DOHH2 (cell line): ENCODE data around the gene TMEM203.
A peak's percentile ranks its signal among the peaks of the same experiment; 100 is the strongest.

Experiments
- H3F3A ChIP-seq: fragments of 200-600 bp; sonication (generic), shearing (Covaris generic); 2 replicates; pipeline ENCODE4 v1.6.0; 2016; ENCODE audit warnings: antibody characterized with exemption, mild to moderate bottlenecking; ENCODE audit not compliant: control insufficient read depth, insufficient read depth
- H3K27ac ChIP-seq: fragments of 200-600 bp; sonication (generic); 2 replicates; pipeline ENCODE4 v1.5.1; 2014; ENCODE audit warnings: low read depth, mild to moderate bottlenecking, low read length, moderate library complexity
- H3K27me3 ChIP-seq: fragments of 200-600 bp; sonication (generic); 2 replicates; pipeline ENCODE4 v1.6.1; 2014; ENCODE audit warnings: mild to moderate bottlenecking, low read length, mixed read lengths; ENCODE audit not compliant: control insufficient read depth
- H3K36me3 ChIP-seq: fragments of 200-600 bp; sonication (generic); 2 replicates; pipeline ENCODE4 v1.6.1; 2014; ENCODE audit warnings: mild to moderate bottlenecking, low read length, moderate library complexity, mixed read lengths; ENCODE audit not compliant: control insufficient read depth
- H3K4me1 ChIP-seq: fragments of 200-600 bp; sonication (generic); 2 replicates; pipeline ENCODE4 v1.6.1; 2014; ENCODE audit warnings: mild to moderate bottlenecking, low read length, mixed read lengths; ENCODE audit not compliant: control insufficient read depth
- H3K4me2 ChIP-seq: fragments of 200-600 bp; sonication (generic); 2 replicates; pipeline ENCODE4 v1.6.0; 2014; ENCODE audit warnings: mild to moderate bottlenecking, low read length, moderate library complexity
- H3K4me3 ChIP-seq: fragments of 200-600 bp; sonication (generic); 2 replicates; pipeline ENCODE4 v1.5.1; 2014; ENCODE audit warnings: mild to moderate bottlenecking, low read length, mixed read lengths
- H3K79me2 ChIP-seq: fragments of 200-600 bp; sonication (generic); 2 replicates; pipeline ENCODE4 v1.6.1; 2014; ENCODE audit warnings: mild to moderate bottlenecking, low read length, mixed read lengths; ENCODE audit not compliant: control insufficient read depth
- H3K9me2 ChIP-seq: fragments of 200-600 bp; sonication (generic); replicated peaks from 2 replicates; pipeline ENCODE4 v1.6.1; 2014; ENCODE audit warnings: mild to moderate bottlenecking, low read length, mixed read lengths; ENCODE audit not compliant: control insufficient read depth
- H3K9me3 ChIP-seq: fragments of 200-600 bp; sonication (generic); 2 replicates; pipeline ENCODE4 v1.6.1; 2014; ENCODE audit warnings: antibody characterized with exemption, low read length, mixed read lengths; ENCODE audit not compliant: control insufficient read depth, insufficient read depth
- H4K20me1 ChIP-seq: fragments of 200-600 bp; sonication (generic); 2 replicates; pipeline ENCODE4 v1.6.0; 2014; ENCODE audit warnings: low read depth, mild to moderate bottlenecking, antibody characterized with exemption, low read length, moderate library complexity; ENCODE audit not compliant: control insufficient read depth, insufficient read depth
- CTCF ChIP-seq: fragments of 200-600 bp; sonication (generic); IDR thresholded peaks from one replicate; pipeline ENCODE4 v1.5.1; 2014; ENCODE audit warnings: antibody characterized with exemption, mild to moderate bottlenecking, low read depth, low read length; ENCODE audit not compliant: poor library complexity, severe bottlenecking
- EZH2phosphoT487 ChIP-seq: fragments of 200-600 bp; sonication (generic); IDR thresholded peaks from 2 replicates; pipeline ENCODE4 v1.6.1; 2017; ENCODE audit warnings: borderline replicate concordance, mild to moderate bottlenecking, antibody characterized with exemption, low read length, moderate library complexity, mixed read lengths

TMEM203 gene

GRCh38 chr9:137223078-137223970, 17.9 kb upstream of the TMEM203 start:
- Histone ChIP-seq H3K27me3 (no peaks in the 10 kb centered on the region), H3K9me3 (no peaks in the 10 kb centered on the region), H3F3A (peaks cover 6% of the 10 kb centered on the region), H3K9me2 (no peaks in the 10 kb centered on the region), H3K36me3 (no peaks in the 10 kb centered on the region; the same call in 1 of the 2 replicates), H3K79me2 (peaks cover 5% of the 10 kb centered on the region), H3K27ac (peak overlapping the region; percentile 68), H3K4me3 (peak overlapping the region; percentile 99), H3K4me1 (peaks cover 35% of the 10 kb centered on the region), H3K4me2 (peak overlapping the region; percentile 99), H4K20me1 (no peaks in the 10 kb centered on the region)
- TF ChIP-seq CTCF (no peak), EZH2phosphoT487 (no peak)

GRCh38 chr9:137222190-137223077, 17.0 kb upstream of the TMEM203 start, which contains the start of gene RNF208:
Gene RNF208, minus strand, starts transcription at chr9:137222240. Its CDS starts 1,028 bp downstream, at chr9:137221212.
- Histone ChIP-seq H3K27me3 (no peaks in the 10 kb centered on the region), H3K79me2 (peaks cover 5% of the 10 kb centered on the region), H3K4me2 (peak within 1 kb of the TSS; percentile 99), H3K36me3 (peaks cover 3% of the 10 kb centered on the region; the same call in 1 of the 2 replicates), H3K27ac (no peak within 1 kb of the TSS), H4K20me1 (no peaks in the 10 kb centered on the region), H3K9me2 (no peaks in the 10 kb centered on the region), H3F3A (peaks cover 6% of the 10 kb centered on the region), H3K4me3 (peak within 1 kb of the TSS; percentile 99), H3K4me1 (peaks cover 32% of the 10 kb centered on the region), H3K9me3 (no peaks in the 10 kb centered on the region)
- TF ChIP-seq EZH2phosphoT487: no peak
- TF ChIP-seq CTCF: no peak

GRCh38 chr9:137221506-137222111, 16.2 kb upstream of the TMEM203 start:
- Histone ChIP-seq H3K79me2 (peaks cover 5% of the 10 kb centered on the region), H4K20me1 (no peaks in the 10 kb centered on the region), H3K4me2 (peak overlapping the region; percentile 55), H3K27ac (no peak overlapping the region), H3K9me3 (no peaks in the 10 kb centered on the region), H3K4me3 (peak overlapping the region; percentile 65), H3K36me3 (peaks cover 6% of the 10 kb centered on the region), H3K9me2 (no peaks in the 10 kb centered on the region), H3K27me3 (no peaks in the 10 kb centered on the region), H3K4me1 (peaks cover 27% of the 10 kb centered on the region), H3F3A (peaks cover 6% of the 10 kb centered on the region)
- TF ChIP-seq EZH2phosphoT487 (no peak), CTCF (no peak)
